Activated CD8-positive, alpha-beta memory T cell treated with anti-CD3 and anti-CD28 coated beads for 36 hours (primary cell): ENCODE measurements around the gene ANKS1A. TPM values are rescaled to one million over a fixed set of nuclear protein-coding genes. Genes with fewer than 3 reads are reported as not detected.
"Not testable (repeated sequence)": the region's sequence is repeated elsewhere in the genome, so short reads cannot be mapped to it uniquely, and the experiment has no call there.

Experiments
- CTCF ChIA-PET: fragments of 350-600 bp; sonication (Branson Sonifier 250); formaldehyde crosslinking; loops from one replicate; lab custom pipeline; 2021; ENCODE audit warnings: antibody characterized with exemption; lab: Charles Lee
- POLR2A ChIA-PET: fragments of 350-600 bp; sonication (Branson Sonifier 250); formaldehyde crosslinking; loops from one replicate; lab custom pipeline; 2021; ENCODE audit warnings: antibody characterized with exemption; lab: Charles Lee
- total RNA-seq, 2 experiments: library from RNA; stranded (reverse); gene quantifications; one replicate each; pipeline ENCODE4 v1.2.3, GENCODE V29; 2021

The ANKS1A gene
- total RNA-seq, 2 experiments from 2014 or later, result 7.9 to 8.6 TPM

- POLR2A ChIA-PET, result not testable (repeated sequence)
Observed at GRCh38 chr6:34884073-34884472, 5.0 kb upstream of the ANKS1A start.

GRCh38 chr6:34884996-34885395 lies 4.1 kb upstream of the ANKS1A start:
- CTCF ChIA-PET, result no interaction called here
- POLR2A ChIA-PET, result no interaction called here

More at GRCh38 chr6:34884073-34884472, 5.0 kb upstream of the ANKS1A start:
- CTCF ChIA-PET, result not testable (repeated sequence)

GRCh38 chr6:34885837-34886236 lies 3.2 kb upstream of the ANKS1A start:
- POLR2A ChIA-PET, result interaction anchor here (0.6 kb wide), 1 partner anchor 92 kb away, joined by 4 read pairs; no protein-coding TSS in a partner anchor
- CTCF ChIA-PET, result interaction anchor here (1.0 kb wide), 1 partner anchor 13 kb away, joined by 3 read pairs; no protein-coding TSS in a partner anchor

- ChIA-PET POLR2A (interaction anchor here (0.6 to 2.3 kb wide), 6 partner anchors 96 to 371 kb away, joined by 3 to 9 read pairs (median 4); partner anchors contain the start of gene BLTP3A), CTCF (interaction anchor here (0.7 to 1.7 kb wide), 3 partner anchors 97 to 353 kb away, joined by 3 to 8 read pairs (median 3); partner anchors contain the start of genes BLTP3A and SNRPC)
Observed at GRCh38 chr6:34887753-34888513, 1.1 kb upstream of the ANKS1A start, which contains the start of gene TAF11. TSS of gene TAF11 (minus strand) at chr6:34888042. CDS start at chr6:34887957, 85 bp downstream.

- CTCF ChIA-PET, result interaction anchor here (0.6 to 1.7 kb wide), 4 partner anchors 47 to 352 kb away, joined by 3 to 8 read pairs (median 3); partner anchors contain the start of genes BLTP3A and SNRPC
- POLR2A ChIA-PET, result interaction anchor here (0.6 to 2.3 kb wide), 5 partner anchors 27 to 370 kb away, joined by 3 to 12 read pairs (median 5); partner anchors contain the start of gene BLTP3A
Observed at GRCh38 chr6:34888514-34888856, 570 bp upstream of the ANKS1A start.

- ChIA-PET POLR2A (no interaction called here), CTCF (no interaction called here)
Observed at GRCh38 chr6:34890533-34890925, 1.5 kb downstream of the ANKS1A start.

GRCh38 chr6:34891296-34891695 lies 2.2 kb downstream of the ANKS1A start:
- ChIA-PET POLR2A (no interaction called here), CTCF (no interaction called here)

- ChIA-PET POLR2A (no interaction called here), CTCF (no interaction called here)
Observed at GRCh38 chr6:34894693-34895092, 5.6 kb downstream of the ANKS1A start.

GRCh38 chr6:34897130-34897529 lies 8.1 kb downstream of the ANKS1A start:
- ChIA-PET POLR2A (interaction anchor here (1.2 kb wide), 1 partner anchor 474 kb away, joined by 3 read pairs; no protein-coding TSS in a partner anchor), CTCF (no interaction called here)

GRCh38 chr6:34897716-34898115 lies 8.7 kb downstream of the ANKS1A start:
- POLR2A ChIA-PET, result interaction anchor here (1.2 kb wide), 1 partner anchor 473 kb away, joined by 3 read pairs; no protein-coding TSS in a partner anchor

GRCh38 chr6:34899748-34900147 lies 10.7 kb downstream of the ANKS1A start:
- CTCF ChIA-PET, POLR2A ChIA-PET: not testable (repeated sequence)

More at GRCh38 chr6:34897716-34898115, 8.7 kb downstream of the ANKS1A start:
- CTCF ChIA-PET, result interaction anchor here (1.4 kb wide), 1 partner anchor 13 kb away, joined by 3 read pairs; no protein-coding TSS in a partner anchor

- ChIA-PET CTCF (no interaction called here), POLR2A (no interaction called here)
Observed at GRCh38 chr6:34900321-34901031, 11.4 kb downstream of the ANKS1A start.

- ChIA-PET CTCF (no interaction called here), POLR2A (no interaction called here)
Observed at GRCh38 chr6:34901930-34902329, 12.9 kb downstream of the ANKS1A start.

GRCh38 chr6:34904990-34905613 lies 16.0 kb downstream of the ANKS1A start:
- CTCF ChIA-PET, result no interaction called here
- POLR2A ChIA-PET, result no interaction called here

GRCh38 chr6:34906826-34907225 lies 17.8 kb downstream of the ANKS1A start:
- ChIA-PET CTCF (no interaction called here), POLR2A (no interaction called here)

GRCh38 chr6:34908194-34908593 lies 19.1 kb downstream of the ANKS1A start:
- ChIA-PET CTCF (no interaction called here), POLR2A (interaction anchor here (0.5 kb wide), 1 partner anchor 7 kb away, joined by 4 read pairs; no protein-coding TSS in a partner anchor)

GRCh38 chr6:34909320-34909883 lies 20.3 kb downstream of the ANKS1A start:
- ChIA-PET CTCF (no interaction called here), POLR2A (no interaction called here)

GRCh38 chr6:34911822-34912221 lies 22.8 kb downstream of the ANKS1A start:
- POLR2A ChIA-PET, result no interaction called here
- CTCF ChIA-PET, result no interaction called here
